Measurements from ENCODE around the gene GP1BA. TPM values are rescaled to one million over a fixed set of nuclear protein-coding genes. Genes with fewer than 3 reads are reported as not detected.

The GP1BA gene
- total and polyA plus RNA-seq, 2 of the 8 experiments (the other 6 are each of a cell fraction or from before 2014, with no cell fraction given): not detected

GRCh38 chr17:4978726-4979125 is 46.6 kb downstream of the GP1BA start:
- no peak for FAIRE-seq
- Histone ChIP-seq H3K27ac (ENCODE audit: low read depth, low read length) (no peak overlapping the region), H2BK12ac (ENCODE audit: low read depth, low read length) (no peak overlapping the region), H3K23ac (ENCODE audit: insufficient read length) (no peak overlapping the region), H3K4ac (replicated peaks; ENCODE audit: insufficient read length, low read depth, low read length) (no peak overlapping the region), H3K14ac (ENCODE audit: insufficient read length) (no peak overlapping the region), H3K9me3 (ENCODE audit: insufficient read depth in 2 of 2, low read depth in 1 of 2, low read length in 1 of 2) (no peaks in the 10 kb centered on the region), H3K23me2 (ENCODE audit: low read depth, low read length) (peaks cover 2% of the 10 kb centered on the region; the same call in 1 of the 2 replicates), H2AK5ac (ENCODE audit: low read depth, low read length) (no peak overlapping the region), H4K5ac (ENCODE audit: insufficient read length, low read depth, low read length) (no peak overlapping the region), H3K79me2 (ENCODE audit: control insufficient read depth in 1 of 2, insufficient read depth in 2 of 2, low read length in 2 of 2) (no peaks in the 10 kb centered on the region), H2BK5ac (ENCODE audit: low read depth, low read length) (no peak overlapping the region), H3K27me3 (replicated peaks in 1 of 4; ENCODE audit: control insufficient read depth in 3 of 4, extremely low read depth in 1 of 4, insufficient read depth in 3 of 4, low read length in 3 of 4) (peaks cover 0 to 40% (median 32%) of the 10 kb centered on the region in 4 experiments; a peak in 6 of 7 replicates), H3K4me1 (replicated peaks in 1 of 4; ENCODE audit: control insufficient read depth in 3 of 4, insufficient read depth in 4 of 4, low read length in 3 of 4) (peaks cover 0 to 4% (median 3%) of the 10 kb centered on the region in 4 experiments; a peak in 3 of 7 replicates), H2BK20ac (ENCODE audit: low read length) (no peak overlapping the region), H3K56ac (replicated peaks; ENCODE audit: insufficient read length, low read depth, low read length) (no peak overlapping the region), H4K91ac (replicated peaks; ENCODE audit: insufficient read length, low read length) (no peak overlapping the region), H4K20me1 (replicated peaks in 1 of 2; ENCODE audit: control insufficient read depth in 1 of 2, insufficient read depth in 2 of 2, low read length in 2 of 2) (peaks cover 0 to 3% of the 10 kb centered on the region in 2 experiments), H2BK15ac (ENCODE audit: low read length) (no peak overlapping the region), H3K36me3 (ENCODE audit: control insufficient read depth in 2 of 4, insufficient read depth in 4 of 4, low read length in 3 of 4) (no peaks in the 10 kb centered on the region; a peak in 1 of 8 replicates), H4K8ac (ENCODE audit: extremely low read depth, insufficient read depth, low read length) (no peak overlapping the region), H3K18ac (ENCODE audit: extremely low read depth, low read length) (no peak overlapping the region), H3K79me1 (ENCODE audit: low read depth, low read length) (no peaks in the 10 kb centered on the region), H3K4me3 (ENCODE audit: extremely low read depth in 1 of 4, insufficient read depth in 2 of 4, low read depth in 3 of 4, low read length in 4 of 4) (no peak overlapping the region), H2BK120ac (replicated peaks; ENCODE audit: low read depth, low read length) (no peak overlapping the region), H3K9ac (replicated peaks in 1 of 4; ENCODE audit: extremely low read depth in 1 of 4, low read depth in 3 of 4, low read length in 3 of 4) (no peak overlapping the region), H2AFZ (ENCODE audit: low read length) (no peak overlapping the region), H3K4me2 (ENCODE audit: insufficient read depth in 1 of 2, low read depth in 2 of 2, low read length in 2 of 2) (no peak overlapping the region)
- no peak for DNase-seq (ENCODE audit: low read depth in 1 of 2, low spot score in 2 of 2)
- ChIA-PET POLR2A (ENCODE audit: partially characterized antibody) (interaction anchor here (0.5 to 6.1 kb wide), 9 partner anchors 9 to 121 kb away, joined by 3 to 62 read pairs (median 3); partner anchors contain the start of genes CAMTA2, INCA1, KIF1C and PFN1), CTCF (ENCODE audit: partially characterized antibody) (interaction anchor here (0.9 to 4.7 kb wide), 7 partner anchors 12 to 90 kb away, joined by 3 to 43 read pairs (median 5); partner anchors contain the start of genes CAMTA2 and SPAG7)
- TF ChIP-seq SP1 (IDR thresholded peaks at IDR 0.05; ENCODE audit: low read depth, low read length) (no peak), CTBP2 (IDR thresholded peaks at IDR 0.05; ENCODE audit: borderline replicate concordance, insufficient read depth, insufficient read length, low read length) (no peak), YY1 (IDR thresholded peaks at IDR 0.05; ENCODE audit: low read depth, low read length) (no peak), GTF2F1 (IDR thresholded peaks at IDR 0.05; ENCODE audit: borderline replicate concordance, low read depth, low read length) (no peak), SUZ12 (IDR thresholded peaks at IDR 0.05; ENCODE audit: low read length) (no peak), CHD1 (IDR thresholded peaks at IDR 0.05; ENCODE audit: low read depth, low read length) (no peak), TAF7 (optimal IDR thresholded peaks at IDR 0.05; ENCODE audit: borderline replicate concordance, low read depth, low read length) (no peak)
